Measurements from ENCODE around the gene ZFP62.
"Not testable (repeated sequence)": the region's sequence is repeated elsewhere in the genome, so short reads cannot be mapped to it uniquely, and the experiment has no call there.

Gene ZFP62
- 28.6 to 63.6 reads per million in 2 experiments for total RNA-seq

GRCh38 chr5:180860887-180861822 lies at the start of gene ZFP62:
ZFP62 (minus strand) TSS chr5:180861276; CDS start chr5:180861219, 57 bp downstream.
- peak; percentile 70 for DNase-seq (ENCODE audit: low read depth)

GRCh38 chr5:180910735-180911134 lies 49.7 kb upstream of the ZFP62 start:
- no peak for DNase-seq (ENCODE audit: low read depth)

- no peak for DNase-seq (ENCODE audit: low read depth)
Observed at GRCh38 chr5:180910182-180910581, 49.1 kb upstream of the ZFP62 start.

- no peak for DNase-seq (ENCODE audit: low read depth)
Observed at GRCh38 chr5:180909782-180910181, 48.7 kb upstream of the ZFP62 start.

- DNase-seq (ENCODE audit: low read depth) = no peak
Observed at GRCh38 chr5:180908998-180909731, 48.1 kb upstream of the ZFP62 start.

GRCh38 chr5:180908400-180908799 lies 47.3 kb upstream of the ZFP62 start:
- no peak for DNase-seq (ENCODE audit: low read depth)

- no peak for DNase-seq (ENCODE audit: low read depth)
Observed at GRCh38 chr5:180901319-180902009, 40.4 kb upstream of the ZFP62 start.

- no peak for DNase-seq (ENCODE audit: low read depth)
Observed at GRCh38 chr5:180900178-180900577, 39.1 kb upstream of the ZFP62 start.

GRCh38 chr5:180898621-180899246 lies 37.7 kb upstream of the ZFP62 start, which contains the start of gene BTNL8:
BTNL8 (plus strand) TSS chr5:180899159; CDS start chr5:180899311, 152 bp downstream.
- DNase-seq (ENCODE audit: low read depth) = no peak

GRCh38 chr5:180895330-180895729 lies 34.3 kb upstream of the ZFP62 start:
- DNase-seq (ENCODE audit: low read depth) = not testable (repeated sequence)

- no peak for DNase-seq (ENCODE audit: low read depth)
Observed at GRCh38 chr5:180889381-180889780, 28.3 kb upstream of the ZFP62 start.

GRCh38 chr5:180885845-180886529 lies 24.9 kb upstream of the ZFP62 start:
- not testable (repeated sequence) for DNase-seq (ENCODE audit: low read depth)

GRCh38 chr5:180875860-180876426 lies 14.9 kb upstream of the ZFP62 start:
- no peak for DNase-seq (ENCODE audit: low read depth)

- DNase-seq (ENCODE audit: low read depth) = no peak
Observed at GRCh38 chr5:180874804-180875582, 13.9 kb upstream of the ZFP62 start.

GRCh38 chr5:180873615-180874520 lies 12.8 kb upstream of the ZFP62 start:
- no peak for DNase-seq (ENCODE audit: low read depth)

GRCh38 chr5:180872419-180872818 lies 11.3 kb upstream of the ZFP62 start:
- no peak for DNase-seq (ENCODE audit: low read depth)

GRCh38 chr5:180870276-180871068 lies 9.4 kb upstream of the ZFP62 start:
- DNase-seq (ENCODE audit: low read depth) = no peak

GRCh38 chr5:180869587-180869986 lies 8.5 kb upstream of the ZFP62 start:
- no peak for DNase-seq (ENCODE audit: low read depth)

All from T follicular helper cell (primary cell).